NT2/D1 (cell line): Measurements from ENCODE around the gene NDUFS5.

Experiments used
- SUZ12 ChIP-seq: IDR thresholded peaks from 2 replicates; pipeline ENCODE4 v1.6.1; 2011; ENCODE audit not compliant: insufficient read length, insufficient read depth; ENCODE audit errors: extremely low read depth
- ZNF274 ChIP-seq: IDR thresholded peaks from 2 replicates; pipeline ENCODE4 v1.6.1; 2011; ENCODE audit warnings: mild to moderate bottlenecking, low read depth, low read length

- no peak for TF ChIP-seq SUZ12
- TF ChIP-seq ZNF274, result no peak
These were observed 4.7 kb upstream of the NDUFS5 start for GRCh38 chr1:39021426-39021825.
